Esophagus (tissue), 2 donors: ENCODE results near the gene AIG1. TPM values are rescaled to one million over a fixed set of nuclear protein-coding genes. Genes with fewer than 3 reads are reported as not detected.

Experiments
- H3K27ac ChIP-seq, 2 donors: one replicate each; pipeline ENCODE4 v1.5.1; 2013; ENCODE audit warnings: low read depth in 2 of 2, mild to moderate bottlenecking in 2 of 2, inconsistent platforms in 1 of 2, low read length in 1 of 2, moderate library complexity in 1 of 2
- H3K27me3 ChIP-seq, 2 donors: one replicate each; pipeline ENCODE4 v1.6.1; 2013; ENCODE audit warnings: low read length in 2 of 2, control low read depth in 1 of 2, mild to moderate bottlenecking in 1 of 2; ENCODE audit not compliant: insufficient read depth in 2 of 2, control insufficient read depth in 1 of 2
- H3K36me3 ChIP-seq, 2 donors: one replicate each; pipeline ENCODE4 v1.6.1; 2013; ENCODE audit warnings: low read length in 1 of 2; ENCODE audit not compliant: control insufficient read depth in 2 of 2, insufficient read depth in 2 of 2
- H3K4me1 ChIP-seq, 2 donors: one replicate each; pipeline ENCODE4 v1.6.1; 2013; ENCODE audit warnings: low read length in 1 of 2; ENCODE audit not compliant: control insufficient read depth in 2 of 2, insufficient read depth in 2 of 2
- H3K4me3 ChIP-seq, 2 donors: one replicate each; pipeline ENCODE4 v1.5.1; 2013; ENCODE audit warnings: low read length in 2 of 2, mild to moderate bottlenecking in 2 of 2, low read depth in 1 of 2, moderate library complexity in 1 of 2
- H3K9me3 ChIP-seq, 2 donors: one replicate each; pipeline ENCODE4 v1.6.1; 2013; ENCODE audit warnings: mild to moderate bottlenecking in 2 of 2, low read depth in 1 of 2, low read length in 1 of 2, moderate library complexity in 1 of 2; ENCODE audit not compliant: control insufficient read depth in 2 of 2, insufficient read depth in 1 of 2
- WGBS, 2 donors: extraction: QIAGEN DNeasy Blood & Tissue Kit; methylation state at CpG; one replicate each; pipeline ENCODE4 v1.1.7; 2013; 5-methylcytosine and 5-hydroxymethylcytosine counted together
- polyA plus RNA-seq, 2 donors: library from polyadenylated mRNA; stranded (reverse); fragments of 200-250 nt; gene quantifications; one replicate each; pipeline ENCODE4 v1.2.3, GENCODE V29; 2013
- donor health status: healthy with polysubstance abuse.
- donor health status: Bipolar disorder and iron deficiency.

Gene AIG1
- polyA plus RNA-seq, 2 donors, result 28.5 to 44.6 TPM

GRCh38 chr6:143361536-143362191 lies 301.0 kb downstream of the AIG1 start:
- no peaks in the 10 kb centered on the region for H3K36me3 ChIP-seq
- H3K27ac ChIP-seq, result no peak overlapping the region
- 44 to 55% methylated on average over 4 of the region's 4 CpGs for WGBS, 2 donors

DNA sequence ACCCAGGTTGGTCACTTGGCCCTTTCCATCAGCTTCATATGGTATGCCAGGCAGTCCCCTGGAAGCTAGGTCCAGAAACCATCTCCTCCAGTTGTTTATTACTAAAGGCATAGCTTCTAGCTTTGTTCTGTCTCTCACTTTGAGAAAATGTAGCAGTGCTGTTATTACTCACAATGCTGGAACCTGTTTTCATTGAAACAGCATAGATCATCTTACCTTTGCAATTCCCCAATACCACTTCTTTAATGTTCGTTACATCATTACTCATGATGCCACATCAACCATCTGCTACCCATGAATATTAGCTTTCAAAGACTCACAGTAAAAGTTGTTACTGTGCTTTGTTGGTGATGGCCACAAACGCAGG lies 301.5 kb downstream of the AIG1 start:
- H3K9me3 ChIP-seq, result no peaks in the 10 kb centered on the region
- H3K4me3 ChIP-seq, result no peak overlapping the region
- no peaks in the 10 kb centered on the region for H3K4me1 ChIP-seq
- H3K27me3 ChIP-seq, result no peaks in the 10 kb centered on the region
- WGBS, 2 donors, result 76 to 78% methylated on average over 2 of the region's 2 CpGs
- no peaks in the 10 kb centered on the region for H3K36me3 ChIP-seq
- H3K27ac ChIP-seq, result no peak overlapping the region

More at GRCh38 chr6:143361536-143362191, 301.0 kb downstream of the AIG1 start:
- H3K27me3 ChIP-seq, result no peaks in the 10 kb centered on the region
- no peak overlapping the region for H3K4me3 ChIP-seq
- H3K4me1 ChIP-seq, result no peaks in the 10 kb centered on the region
- peaks cover 0 to 2% of the 10 kb centered on the region in 2 donors for H3K9me3 ChIP-seq

GRCh38 chr6:143363299-143363698 lies 302.6 kb downstream of the AIG1 start:
- 85 to 91% methylated on average over 2 of the region's 2 CpGs for WGBS, 2 donors

DNA sequence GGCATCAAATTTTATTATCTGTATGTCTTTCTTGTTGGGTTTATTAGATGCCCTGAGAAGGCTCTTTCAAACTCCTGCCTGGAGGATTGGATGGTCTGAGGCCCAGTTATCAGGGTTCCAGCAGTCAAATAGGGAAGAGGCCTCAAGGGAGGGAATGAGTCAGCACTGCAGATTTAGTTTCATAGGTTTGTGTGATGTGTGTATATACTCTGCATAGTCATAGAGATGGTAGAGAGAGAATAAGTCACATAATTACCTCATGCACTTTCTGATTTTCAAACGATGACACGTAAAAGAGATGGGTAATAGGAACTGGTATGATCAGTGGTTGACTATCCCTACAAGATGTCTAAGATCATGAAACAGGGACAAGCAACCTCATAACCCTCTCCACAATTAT lies 307.7 kb downstream of the AIG1 start:
- no peaks in the 10 kb centered on the region for H3K36me3 ChIP-seq
- no peaks in the 10 kb centered on the region for H3K27me3 ChIP-seq
- H3K27ac ChIP-seq, result no peak overlapping the region
- H3K4me1 ChIP-seq, result no peaks in the 10 kb centered on the region
- 76 to 87% methylated on average over 2 of the region's 2 CpGs for WGBS, 2 donors
- H3K4me3 ChIP-seq, result no peak overlapping the region
- no peaks in the 10 kb centered on the region for H3K9me3 ChIP-seq

More at GRCh38 chr6:143363299-143363698, 302.6 kb downstream of the AIG1 start:
- H3K27ac ChIP-seq, result no peak overlapping the region
- no peaks in the 10 kb centered on the region for H3K4me1 ChIP-seq
- H3K27me3 ChIP-seq, result no peaks in the 10 kb centered on the region
- no peak overlapping the region for H3K4me3 ChIP-seq
- no peaks in the 10 kb centered on the region for H3K36me3 ChIP-seq
- no peaks in the 10 kb centered on the region for H3K9me3 ChIP-seq

DNA sequence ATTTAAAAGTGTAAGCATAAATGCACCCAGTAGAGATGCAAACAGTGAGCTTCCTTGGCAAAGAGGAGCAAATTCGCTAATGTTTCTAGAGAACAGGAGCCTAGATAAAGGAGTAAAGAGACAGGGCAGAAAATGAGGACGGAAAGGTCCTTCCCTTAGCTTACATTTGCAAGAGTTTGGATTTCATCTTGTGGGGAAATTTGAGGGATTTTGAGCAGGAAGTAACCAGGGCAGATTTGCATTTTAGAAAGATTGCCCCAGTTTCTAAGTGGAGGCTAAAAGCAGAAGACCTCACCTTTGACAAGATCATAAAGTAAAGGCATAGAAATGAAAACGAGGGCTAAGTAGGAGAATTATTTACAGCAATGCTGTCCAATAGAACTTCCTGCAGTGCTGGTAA lies 309.3 kb downstream of the AIG1 start:
- no peaks in the 10 kb centered on the region for H3K4me1 ChIP-seq
- H3K4me3 ChIP-seq, result no peak overlapping the region
- no peaks in the 10 kb centered on the region for H3K27me3 ChIP-seq
- H3K27ac ChIP-seq, result no peak overlapping the region
- WGBS, 2 donors, result 68 to 77% methylated on average over 3 of the region's 3 CpGs
- no peaks in the 10 kb centered on the region for H3K9me3 ChIP-seq
- no peaks in the 10 kb centered on the region for H3K36me3 ChIP-seq

DNA sequence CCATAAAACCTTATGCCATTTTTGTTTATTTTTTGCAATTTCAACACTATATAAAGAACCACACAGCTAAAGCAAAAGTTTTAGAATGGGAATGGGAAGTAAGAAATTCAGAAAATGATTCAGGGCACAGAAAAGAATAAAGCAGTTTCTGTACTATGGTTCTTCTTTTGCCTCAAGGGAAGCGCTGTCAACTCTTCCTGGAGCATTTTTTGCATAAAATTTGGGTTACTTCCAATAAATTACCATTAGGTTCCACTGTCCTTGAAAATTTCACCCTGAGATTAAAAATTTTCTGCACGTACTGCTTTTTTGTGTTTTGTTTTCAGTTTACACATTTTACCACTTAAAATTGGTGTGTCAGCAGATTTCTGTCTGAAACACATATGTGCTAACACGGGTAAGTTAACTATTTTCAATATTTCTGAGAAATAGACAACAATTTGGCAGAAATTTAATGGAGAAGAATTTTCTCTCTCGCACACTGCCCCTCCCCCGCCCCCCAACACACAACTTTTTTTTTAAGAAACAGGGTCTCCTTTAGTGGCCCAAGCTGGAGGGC lies 310.2 kb downstream of the AIG1 start:
- H3K27me3 ChIP-seq, result no peaks in the 10 kb centered on the region
- H3K4me1 ChIP-seq, result no peaks in the 10 kb centered on the region
- H3K4me3 ChIP-seq, result no peak overlapping the region
- 81 to 85% methylated on average over 5 of the region's 5 CpGs for WGBS, 2 donors
- H3K9me3 ChIP-seq, result no peaks in the 10 kb centered on the region
- H3K36me3 ChIP-seq, result no peaks in the 10 kb centered on the region
- no peak overlapping the region for H3K27ac ChIP-seq

DNA sequence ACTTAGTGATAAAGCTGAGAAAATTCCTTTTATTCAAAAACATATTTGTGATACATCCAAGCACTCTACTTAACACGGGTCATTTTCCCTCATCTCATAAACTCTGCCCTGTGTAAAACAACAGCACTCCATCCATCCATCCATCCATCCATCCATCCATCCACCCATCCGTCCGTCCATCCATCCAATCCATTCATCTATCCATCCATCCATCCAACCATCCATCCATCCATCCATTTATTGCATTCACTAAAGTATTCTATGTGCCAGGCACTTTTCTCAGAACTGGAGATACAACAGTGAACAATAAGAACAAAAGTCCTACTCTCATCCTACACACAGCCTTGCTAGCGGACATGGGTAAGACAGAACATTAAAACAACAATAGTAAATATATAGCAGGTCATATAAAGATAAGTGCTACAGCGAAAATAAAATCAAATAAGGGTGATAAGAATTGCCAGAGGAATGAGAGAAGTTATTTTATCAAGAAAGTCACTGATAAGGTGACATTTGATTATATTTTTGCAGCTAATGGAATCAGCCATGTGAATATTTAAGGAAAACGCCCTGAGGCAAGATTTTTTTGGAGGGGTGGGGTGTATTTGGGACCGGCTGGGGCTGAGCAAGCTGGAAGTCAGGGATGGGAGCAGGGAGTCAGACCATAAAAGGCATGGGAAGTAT lies 311.7 kb downstream of the AIG1 start:
- H3K36me3 ChIP-seq, result no peaks in the 10 kb centered on the region
- no peak overlapping the region for H3K4me3 ChIP-seq
- H3K27me3 ChIP-seq, result no peaks in the 10 kb centered on the region
- no peaks in the 10 kb centered on the region for H3K9me3 ChIP-seq
- 77 to 78% methylated on average over 7 of the region's 7 CpGs for WGBS, 2 donors
- H3K27ac ChIP-seq, result no peak overlapping the region
- H3K4me1 ChIP-seq, result no peaks in the 10 kb centered on the region

DNA sequence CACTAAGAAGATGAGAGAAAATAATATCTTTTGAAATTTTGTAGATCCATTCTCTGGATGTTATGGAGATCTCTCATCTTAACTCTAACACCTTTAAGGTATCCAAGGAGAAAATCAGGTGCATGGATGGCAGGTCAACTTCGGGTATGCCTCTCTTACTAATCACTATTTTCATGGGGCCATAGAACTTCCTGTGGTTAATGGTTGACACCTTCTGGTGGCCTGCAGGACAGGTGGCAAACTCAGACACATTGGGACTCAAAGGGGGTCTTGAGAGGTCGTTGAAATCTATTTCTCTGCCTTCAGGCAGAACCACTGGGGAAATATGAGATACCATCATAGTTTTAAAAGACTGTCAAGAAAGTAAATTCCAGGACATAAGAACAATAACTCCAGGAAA lies 313.3 kb downstream of the AIG1 start:
- no peaks in the 10 kb centered on the region for H3K27me3 ChIP-seq
- no peaks in the 10 kb centered on the region for H3K9me3 ChIP-seq
- H3K4me3 ChIP-seq, result no peak overlapping the region
- 57 to 62% methylated on average over 2 of the region's 2 CpGs for WGBS, 2 donors
- no peak overlapping the region for H3K27ac ChIP-seq
- no peaks in the 10 kb centered on the region for H3K4me1 ChIP-seq
- no peaks in the 10 kb centered on the region for H3K36me3 ChIP-seq

DNA sequence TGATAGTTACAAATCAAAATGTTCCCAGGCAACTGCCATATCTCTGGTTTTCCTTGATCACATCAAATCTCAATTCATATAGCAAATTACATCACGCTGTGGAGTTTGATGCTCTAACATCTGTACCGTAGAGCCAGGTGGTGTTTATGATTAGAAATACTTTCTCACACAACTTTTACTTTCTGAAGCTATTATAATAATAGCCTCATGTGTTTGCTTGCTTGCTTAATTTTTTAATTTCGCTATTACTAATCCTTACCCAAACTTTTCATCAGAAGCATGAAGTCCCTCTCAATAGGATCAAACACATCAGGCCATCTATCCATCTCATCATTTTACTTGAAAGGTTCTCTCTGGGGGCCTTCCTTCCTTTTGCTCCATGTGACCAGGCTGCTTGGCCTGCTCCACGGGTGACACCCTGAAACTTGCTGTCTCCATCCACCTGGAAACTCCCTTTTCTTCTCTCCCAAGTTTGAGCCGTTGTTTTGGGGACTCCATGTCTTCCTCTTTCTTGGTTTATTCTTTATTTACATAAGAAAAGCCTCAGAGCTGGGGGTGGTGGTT lies 314.4 kb downstream of the AIG1 start:
- 71 to 76% methylated on average over 5 of the region's 5 CpGs for WGBS, 2 donors
- no peaks in the 10 kb centered on the region for H3K36me3 ChIP-seq
- no peaks in the 10 kb centered on the region for H3K27me3 ChIP-seq
- H3K27ac ChIP-seq, result no peak overlapping the region
- H3K4me3 ChIP-seq, result no peak overlapping the region
- no peaks in the 10 kb centered on the region for H3K4me1 ChIP-seq
- H3K9me3 ChIP-seq, result no peaks in the 10 kb centered on the region
